ENCODE measurements around the gene ZNF221. TPM values are rescaled to one million over a fixed set of nuclear protein-coding genes. Genes with fewer than 3 reads are reported as not detected.

The ZNF221 gene
- total and polyA plus RNA-seq, 5 donors from 2014 or later, result 0.56 to 0.96 (median 0.78) TPM; not detected in 1

DNA sequence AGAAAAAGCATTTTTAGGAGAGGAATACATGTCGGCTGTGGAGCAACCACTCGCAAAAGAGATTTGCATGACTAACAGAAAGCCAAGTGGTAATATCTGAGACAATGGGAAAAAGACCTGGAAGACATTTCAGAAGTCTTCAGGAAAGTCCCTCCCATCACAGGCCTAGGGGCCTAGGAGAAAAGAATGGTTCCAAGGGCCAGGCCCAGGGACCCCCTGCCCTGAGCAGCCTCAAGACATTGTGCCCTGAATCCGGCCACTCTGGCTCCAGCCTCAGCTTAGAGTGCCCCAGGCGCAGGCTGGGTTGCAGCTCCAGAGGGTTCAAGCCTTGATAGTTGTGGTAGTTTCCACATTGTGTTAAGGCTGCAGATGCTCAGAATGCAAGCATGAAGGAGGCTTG, 9.4 kb downstream of the ZNF221 start:
- Mint-ChIP-seq H3K9me3 (peaks cover 3 to 65% (median 32%) of the 10 kb centered on the region in 7 donors), H3K27me3 (peaks cover 5% of the 10 kb centered on the region), H3K27ac (no peak overlapping the region), H3K4me1 (no peaks in the 10 kb centered on the region), H3K4me3 (no peak overlapping the region), H3K36me3 (peaks cover 18% of the 10 kb centered on the region)
- no peak overlapping the region for H3K4me3 ChIP-seq (ENCODE audit: low read depth, low read length)
- no peaks in the 10 kb centered on the region for H3K36me3 ChIP-seq (ENCODE audit: control insufficient read depth, insufficient read depth, low read length)
- no peak overlapping the region for H3K27ac ChIP-seq (ENCODE audit: insufficient read depth, low read length, poor library complexity, severe bottlenecking)
- no peaks in the 10 kb centered on the region for H3K4me1 ChIP-seq (ENCODE audit: control insufficient read depth, insufficient read depth, low read length, poor library complexity, severe bottlenecking)
- DNase-seq, result no peak
- ATAC-seq (ENCODE audit: low read depth in 2 of 2), result no peak
- H3K9me3 ChIP-seq (ENCODE audit: control insufficient read depth in 2 of 2, low read length in 2 of 2), result peaks cover 42 to 61% of the 10 kb centered on the region in 2 experiments
- H3K27me3 ChIP-seq (ENCODE audit: control insufficient read depth, insufficient read depth, low read length), result no peaks in the 10 kb centered on the region

DNA sequence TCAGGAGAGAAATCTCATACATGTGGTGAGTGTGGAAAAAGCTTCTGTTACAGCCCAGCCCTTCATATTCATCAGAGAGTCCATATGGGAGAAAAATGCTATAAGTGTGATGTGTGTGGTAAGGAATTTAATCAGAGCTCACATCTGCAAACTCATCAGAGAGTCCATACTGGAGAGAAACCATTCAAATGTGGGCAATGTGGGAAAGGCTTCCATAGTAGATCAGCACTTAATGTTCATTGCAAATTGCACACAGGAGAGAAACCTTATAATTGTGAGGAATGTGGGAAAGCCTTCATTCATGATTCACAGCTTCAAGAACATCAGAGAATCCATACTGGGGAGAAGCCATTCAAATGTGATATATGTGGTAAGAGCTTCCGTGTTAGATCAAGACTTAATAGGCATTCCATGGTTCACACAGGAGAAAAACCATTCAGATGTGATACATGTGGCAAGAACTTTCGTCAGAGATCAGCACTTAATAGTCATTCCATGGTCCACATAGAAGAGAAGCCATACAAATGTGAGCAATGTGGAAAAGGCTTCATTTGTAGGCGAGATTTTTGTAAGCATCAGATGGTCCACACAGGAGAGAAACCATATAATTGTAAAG, 15.2 kb downstream of the ZNF221 start:
- H3K4me3 ChIP-seq (ENCODE audit: low read depth, low read length), result no peak overlapping the region
- peaks cover 8% of the 10 kb centered on the region for H3K36me3 ChIP-seq (ENCODE audit: control insufficient read depth, insufficient read depth, low read length)
- H3K9me3 ChIP-seq (ENCODE audit: control insufficient read depth in 2 of 2, low read length in 2 of 2), result peaks cover 76 to 86% of the 10 kb centered on the region in 2 experiments
- Mint-ChIP-seq H3K4me3 (peak overlapping the region in 1 of 4 donors; percentile 68), H3K27ac (no peak overlapping the region), H3K4me1 (no peaks in the 10 kb centered on the region), H3K27me3 (peaks cover 8% of the 10 kb centered on the region), H3K9me3 (peaks cover 3 to 78% (median 26%) of the 10 kb centered on the region in 7 donors), H3K36me3 (peaks cover 32% of the 10 kb centered on the region)
- no peak for DNase-seq
- H3K4me1 ChIP-seq (ENCODE audit: control insufficient read depth, insufficient read depth, low read length, poor library complexity, severe bottlenecking), result no peaks in the 10 kb centered on the region
- H3K27ac ChIP-seq (ENCODE audit: insufficient read depth, low read length, poor library complexity, severe bottlenecking), result no peak overlapping the region
- H3K27me3 ChIP-seq (ENCODE audit: control insufficient read depth, insufficient read depth, low read length), result no peaks in the 10 kb centered on the region
- no peak for ATAC-seq (ENCODE audit: low read depth in 2 of 2)

DNA sequence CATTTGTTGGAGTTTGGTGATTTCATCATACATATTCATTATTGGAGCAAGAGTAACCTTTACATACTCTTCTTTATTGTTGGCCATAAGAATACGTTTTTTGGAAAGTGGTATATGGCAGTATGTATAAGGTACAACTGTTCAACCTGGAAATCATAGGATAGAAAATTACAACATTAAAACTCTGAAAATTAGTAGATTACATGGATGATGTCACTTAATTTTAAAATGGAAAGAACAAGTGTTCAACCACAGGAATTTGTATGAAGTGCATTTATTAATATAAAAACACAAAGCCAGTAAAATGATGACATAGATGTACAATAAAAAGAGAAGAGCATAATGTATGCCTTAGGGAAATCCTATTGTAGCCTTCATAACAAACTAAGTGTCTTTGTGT, 25.7 kb downstream of the ZNF221 start:
- Mint-ChIP-seq H3K36me3 (no peaks in the 10 kb centered on the region), H3K27me3 (peaks cover 4% of the 10 kb centered on the region), H3K4me3 (no peak overlapping the region), H3K27ac (no peak overlapping the region), H3K4me1 (no peaks in the 10 kb centered on the region), H3K9me3 (peaks cover 0 to 54% (median 22%) of the 10 kb centered on the region in 7 donors)
- H3K36me3 ChIP-seq (ENCODE audit: control insufficient read depth, insufficient read depth, low read length), result no peaks in the 10 kb centered on the region
- H3K4me1 ChIP-seq (ENCODE audit: control insufficient read depth, insufficient read depth, low read length, poor library complexity, severe bottlenecking), result no peaks in the 10 kb centered on the region
- ATAC-seq (ENCODE audit: low read depth in 2 of 2), result no peak
- no peaks in the 10 kb centered on the region for H3K27me3 ChIP-seq (ENCODE audit: control insufficient read depth, insufficient read depth, low read length)
- no peak overlapping the region for H3K4me3 ChIP-seq (ENCODE audit: low read depth, low read length)
- H3K27ac ChIP-seq (ENCODE audit: insufficient read depth, low read length, poor library complexity, severe bottlenecking), result no peak overlapping the region
- no peak for DNase-seq
- H3K9me3 ChIP-seq (ENCODE audit: control insufficient read depth in 2 of 2, low read length in 2 of 2), result peaks cover 18 to 28% of the 10 kb centered on the region in 2 experiments

DNA sequence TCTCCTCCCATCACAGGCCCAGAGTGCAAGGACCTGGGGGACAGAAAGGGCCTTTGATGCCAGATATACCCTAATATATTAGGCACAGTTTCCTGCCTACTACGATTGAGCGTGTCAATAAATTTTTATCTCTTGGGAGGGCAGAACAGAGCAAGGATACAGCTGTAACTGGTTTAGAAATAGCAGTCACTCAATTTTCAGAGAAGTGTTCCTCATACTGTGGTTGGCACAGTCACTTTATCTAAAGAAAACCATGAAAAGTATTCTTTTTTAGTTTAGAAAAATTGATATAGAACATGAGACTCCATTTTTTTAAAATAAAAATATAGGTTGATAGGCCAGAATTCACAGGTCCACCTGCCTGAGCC, 32.5 kb downstream of the ZNF221 start:
- H3K9me3 Mint-ChIP-seq, result peaks cover 0 to 12% (median 2%) of the 10 kb centered on the region in 7 donors
- peak overlapping the region; percentile 89 for H3K4me3 ChIP-seq (ENCODE audit: low read depth, low read length)
- H3K4me1 Mint-ChIP-seq, result peaks cover 5 to 25% (median 11%) of the 10 kb centered on the region in 4 donors
- H3K4me3 Mint-ChIP-seq, result peak overlapping the region; percentile 87 to 98 (median 96)
- peak overlapping the region; percentile 79 to 91 (median 84) for H3K27ac Mint-ChIP-seq
- H3K36me3 ChIP-seq (ENCODE audit: control insufficient read depth, insufficient read depth, low read length), result peaks cover 5% of the 10 kb centered on the region
- ATAC-seq (ENCODE audit: low read depth in 2 of 2), result no peak
- peaks cover 6 to 8% of the 10 kb centered on the region in 2 experiments for H3K9me3 ChIP-seq (ENCODE audit: control insufficient read depth in 2 of 2, low read length in 2 of 2)
- peak overlapping the region; percentile 54 for H3K27ac ChIP-seq (ENCODE audit: insufficient read depth, low read length, poor library complexity, severe bottlenecking)
- DNase-seq, result no peak
- peaks cover 12% of the 10 kb centered on the region for H3K36me3 Mint-ChIP-seq
- H3K27me3 Mint-ChIP-seq, result no peaks in the 10 kb centered on the region
- H3K27me3 ChIP-seq (ENCODE audit: control insufficient read depth, insufficient read depth, low read length), result no peaks in the 10 kb centered on the region
- peaks cover 16% of the 10 kb centered on the region for H3K4me1 ChIP-seq (ENCODE audit: control insufficient read depth, insufficient read depth, low read length, poor library complexity, severe bottlenecking)

DNA sequence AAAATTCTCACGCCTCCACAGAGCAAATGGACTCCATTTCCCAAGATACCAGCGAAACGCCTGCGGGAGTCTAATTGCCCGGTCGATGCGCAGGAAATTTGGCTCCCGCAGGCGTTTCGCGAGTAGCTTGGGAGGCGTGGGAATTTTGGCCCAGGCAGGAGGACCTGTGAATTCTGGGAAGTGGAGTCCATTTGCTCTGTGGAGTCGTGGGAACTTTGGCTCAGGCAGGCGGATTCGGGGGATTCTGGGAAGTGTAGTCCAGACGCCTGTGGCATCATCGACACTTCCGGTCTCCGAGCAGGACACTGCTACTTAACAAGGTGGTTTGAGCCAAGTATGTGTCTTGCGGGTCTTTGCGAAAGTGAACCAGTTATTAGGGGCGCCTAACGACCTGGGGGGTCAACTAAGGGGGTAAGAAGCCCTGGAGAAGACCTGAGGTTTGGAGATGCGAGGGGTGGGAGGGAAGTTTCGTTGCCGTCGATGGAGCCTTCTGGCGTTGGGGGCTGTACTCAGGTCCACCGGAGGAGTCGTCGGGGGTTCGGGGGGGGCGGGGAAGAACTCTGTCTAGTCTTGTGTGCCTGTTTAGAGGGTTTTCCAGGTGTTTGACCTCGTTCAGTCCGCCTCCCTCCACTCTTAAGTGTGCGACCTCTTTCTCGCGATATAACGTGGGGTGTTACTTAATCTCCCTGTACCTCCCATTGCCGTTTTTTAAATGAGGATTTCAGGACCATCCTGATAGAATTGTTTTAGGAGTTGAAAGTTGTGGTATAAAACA, 33.1 kb downstream of the ZNF221 start, which contains the start of gene ZNF155:
Gene ZNF155 (plus strand): TSS at position 277 of the 775 bp plus-strand sequence. CDS start 4,356 bp downstream, outside the sequence.
- Histone ChIP-seq H3K27ac (ENCODE audit: insufficient read depth, low read length, poor library complexity, severe bottlenecking) (peak within 1 kb of the TSS; percentile 54), H3K9me3 (ENCODE audit: control insufficient read depth in 2 of 2, low read length in 2 of 2) (peaks cover 9 to 10% of the 10 kb centered on the region in 2 experiments), H3K27me3 (ENCODE audit: control insufficient read depth, insufficient read depth, low read length) (no peaks in the 10 kb centered on the region), H3K4me3 (ENCODE audit: low read depth, low read length) (peak within 1 kb of the TSS; percentile 89), H3K36me3 (ENCODE audit: control insufficient read depth, insufficient read depth, low read length) (peaks cover 11% of the 10 kb centered on the region), H3K4me1 (ENCODE audit: control insufficient read depth, insufficient read depth, low read length, poor library complexity, severe bottlenecking) (peaks cover 16% of the 10 kb centered on the region)
- H3K36me3 Mint-ChIP-seq, result peaks cover 18% of the 10 kb centered on the region
- peak within 1 kb of the TSS; percentile 88 to 98 (median 91) for H3K27ac Mint-ChIP-seq
- H3K4me3 Mint-ChIP-seq, result peak within 1 kb of the TSS; percentile 96 to 98 (median 97)
- H3K9me3 Mint-ChIP-seq, result peaks cover 0 to 8% (median 2%) of the 10 kb centered on the region in 7 donors
- H3K4me1 Mint-ChIP-seq, result peaks cover 5 to 25% (median 11%) of the 10 kb centered on the region in 4 donors
- DNase-seq (peak; percentile 67 to 84 (median 71)), ATAC-seq (ENCODE audit: low read depth in 2 of 2) (peak; percentile 89 to 92)
- H3K27me3 Mint-ChIP-seq, result no peaks in the 10 kb centered on the region

DNA sequence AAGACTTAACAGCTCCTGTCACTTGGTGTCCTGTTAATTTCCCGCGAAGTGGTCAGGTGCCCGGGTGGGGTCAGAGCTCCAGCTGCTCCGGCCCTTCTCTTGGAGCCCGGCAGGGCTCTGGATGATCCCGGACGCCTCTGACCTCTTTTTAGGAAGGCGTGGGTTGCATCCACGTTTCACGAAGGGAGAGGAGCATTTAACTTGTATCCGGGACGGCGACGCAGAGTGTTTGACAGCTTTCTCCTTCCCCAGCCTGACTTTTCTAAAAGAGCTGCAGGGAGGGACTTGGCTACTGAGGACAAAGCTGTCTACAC, 33.6 kb downstream of the ZNF221 start:
- H3K4me3 ChIP-seq (ENCODE audit: low read depth, low read length), result peak overlapping the region; percentile 89
- peaks cover 23% of the 10 kb centered on the region for H3K36me3 Mint-ChIP-seq
- peaks cover 16% of the 10 kb centered on the region for H3K36me3 ChIP-seq (ENCODE audit: control insufficient read depth, insufficient read depth, low read length)
- no peak for ATAC-seq (ENCODE audit: low read depth in 2 of 2)
- peak overlapping the region in 2 of 3 donors; percentile 91 to 98 for H3K27ac Mint-ChIP-seq
- peak overlapping the region; percentile 96 to 98 (median 97) for H3K4me3 Mint-ChIP-seq
- DNase-seq, result peak in 1 of 3 donors; percentile 6
- H3K27ac ChIP-seq (ENCODE audit: insufficient read depth, low read length, poor library complexity, severe bottlenecking), result no peak overlapping the region
- H3K9me3 ChIP-seq (ENCODE audit: control insufficient read depth in 2 of 2, low read length in 2 of 2), result peaks cover 10 to 15% of the 10 kb centered on the region in 2 experiments
- peaks cover 5 to 25% (median 11%) of the 10 kb centered on the region in 4 donors for H3K4me1 Mint-ChIP-seq
- H3K27me3 Mint-ChIP-seq, result no peaks in the 10 kb centered on the region
- H3K27me3 ChIP-seq (ENCODE audit: control insufficient read depth, insufficient read depth, low read length), result no peaks in the 10 kb centered on the region
- H3K4me1 ChIP-seq (ENCODE audit: control insufficient read depth, insufficient read depth, low read length, poor library complexity, severe bottlenecking), result peaks cover 16% of the 10 kb centered on the region
- peaks cover 0 to 6% (median 3%) of the 10 kb centered on the region in 7 donors for H3K9me3 Mint-ChIP-seq

DNA sequence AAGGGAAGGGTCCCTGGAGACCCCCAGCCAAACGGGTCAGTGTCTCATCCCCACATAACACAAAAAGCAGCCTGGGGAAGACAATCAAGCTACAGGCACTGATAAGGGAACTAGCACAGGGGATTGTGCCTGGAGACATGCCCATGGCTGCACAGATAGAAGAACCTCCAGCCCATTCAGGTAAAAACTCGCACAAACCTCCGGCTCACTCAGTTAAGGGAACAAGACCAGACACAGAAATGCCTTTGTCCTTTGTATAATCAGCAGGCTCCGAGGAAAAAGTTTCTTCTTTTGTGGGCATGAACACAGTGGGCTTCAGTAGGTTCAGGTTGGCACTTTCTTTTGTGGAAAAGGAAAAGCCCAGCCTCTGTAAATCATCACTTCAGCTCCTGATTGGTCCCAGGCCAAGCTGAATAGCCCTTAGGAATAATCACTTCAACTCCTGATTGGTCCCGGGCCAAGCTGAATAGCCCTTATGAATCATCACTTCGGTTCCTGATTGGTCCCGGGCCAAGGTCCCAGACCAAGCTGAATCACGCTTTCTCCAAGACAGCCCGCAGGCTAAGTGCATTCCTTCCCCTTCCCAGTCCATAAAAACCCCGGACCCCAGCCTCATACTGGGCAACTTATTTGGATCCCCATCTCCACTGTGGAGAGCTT, 46.7 kb downstream of the ZNF221 start:
- Histone ChIP-seq H3K4me3 (ENCODE audit: low read depth, low read length) (no peak overlapping the region), H3K36me3 (ENCODE audit: control insufficient read depth, insufficient read depth, low read length) (peaks cover 49% of the 10 kb centered on the region), H3K27ac (ENCODE audit: insufficient read depth, low read length, poor library complexity, severe bottlenecking) (no peak overlapping the region), H3K4me1 (ENCODE audit: control insufficient read depth, insufficient read depth, low read length, poor library complexity, severe bottlenecking) (peaks cover 6% of the 10 kb centered on the region), H3K27me3 (ENCODE audit: control insufficient read depth, insufficient read depth, low read length) (no peaks in the 10 kb centered on the region), H3K9me3 (ENCODE audit: control insufficient read depth in 2 of 2, low read length in 2 of 2) (peaks cover 30 to 34% of the 10 kb centered on the region in 2 experiments)
- peaks cover 45% of the 10 kb centered on the region for H3K36me3 Mint-ChIP-seq
- H3K27me3 Mint-ChIP-seq, result no peaks in the 10 kb centered on the region
- no peak overlapping the region for H3K27ac Mint-ChIP-seq
- ATAC-seq (ENCODE audit: low read depth in 2 of 2), result no peak
- peaks cover 6 to 10% (median 9%) of the 10 kb centered on the region in 4 donors for H3K4me1 Mint-ChIP-seq
- no peak overlapping the region for H3K4me3 Mint-ChIP-seq
- H3K9me3 Mint-ChIP-seq, result peaks cover 7 to 40% (median 20%) of the 10 kb centered on the region in 7 donors
- DNase-seq, result no peak

All from CD4-positive, CD25-positive, alpha-beta regulatory T cell (primary cell).